ENCODE data around the gene CSN3. TPM values are rescaled to one million over a fixed set of nuclear protein-coding genes. Genes with fewer than 3 reads are reported as not detected.

Gene CSN3
- total RNA-seq, 3 donors from 2014 or later: not detected

DNA sequence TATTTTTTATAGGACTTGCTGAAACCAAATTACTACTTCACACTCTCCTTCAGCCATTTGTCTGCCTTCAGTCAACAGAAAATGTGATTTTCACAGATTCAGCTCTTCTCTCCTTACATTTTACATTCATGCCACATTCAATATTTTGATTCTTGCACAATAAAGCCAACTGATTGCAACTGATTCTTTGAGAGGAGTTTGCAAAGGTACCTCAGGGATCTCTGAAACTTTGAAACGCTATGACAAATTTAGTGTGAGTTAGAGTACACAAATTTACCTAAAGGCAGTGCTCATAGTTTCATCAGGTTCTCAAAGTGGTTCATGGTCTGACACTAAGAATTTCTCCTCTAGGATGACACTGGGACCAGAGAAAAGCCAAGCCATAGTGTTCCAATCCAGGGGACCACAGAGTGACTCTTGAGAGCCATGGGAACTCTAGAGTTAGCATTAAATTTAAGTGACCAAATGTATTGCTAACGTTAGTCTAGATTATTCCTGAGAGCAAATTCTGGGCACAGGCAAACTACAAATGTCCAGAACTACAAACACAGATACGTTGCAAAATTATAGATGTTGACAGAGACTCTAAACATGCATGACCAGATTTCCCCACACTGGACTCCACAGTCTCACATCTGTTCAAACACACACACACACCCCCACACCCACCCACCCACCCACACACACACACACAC lies 9.0 kb downstream of the CSN3 start:
- intact Hi-C loops (cut with DNase I, micrococcal nuclease): no loop called here
- no peak for ATAC-seq

DNA sequence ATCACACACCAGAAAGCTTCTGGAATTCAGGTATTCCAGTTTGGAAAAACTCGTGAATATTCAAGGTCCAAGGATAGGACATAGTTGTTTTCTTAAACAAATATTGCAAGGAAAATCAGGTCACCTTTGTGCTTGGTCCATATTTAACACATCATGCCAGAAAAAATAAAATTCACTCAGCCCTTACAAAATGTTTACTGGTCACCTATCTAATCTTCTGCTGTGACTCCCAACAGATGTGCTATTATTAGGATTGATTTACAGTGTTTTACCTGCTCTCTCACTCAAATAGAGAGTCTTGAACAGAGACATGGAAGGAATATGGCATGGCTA lies 9.5 kb downstream of the CSN3 start:
- DNase-seq (no peak), ATAC-seq (no peak)
- no peaks in the 10 kb centered on the region for H3K4me1 ChIP-seq (ENCODE audit: low read depth)
- H3K36me3 ChIP-seq (ENCODE audit: low read depth): no peaks in the 10 kb centered on the region
- no peaks in the 10 kb centered on the region for H3K9me3 ChIP-seq
- TF ChIP-seq, protein P1, sequence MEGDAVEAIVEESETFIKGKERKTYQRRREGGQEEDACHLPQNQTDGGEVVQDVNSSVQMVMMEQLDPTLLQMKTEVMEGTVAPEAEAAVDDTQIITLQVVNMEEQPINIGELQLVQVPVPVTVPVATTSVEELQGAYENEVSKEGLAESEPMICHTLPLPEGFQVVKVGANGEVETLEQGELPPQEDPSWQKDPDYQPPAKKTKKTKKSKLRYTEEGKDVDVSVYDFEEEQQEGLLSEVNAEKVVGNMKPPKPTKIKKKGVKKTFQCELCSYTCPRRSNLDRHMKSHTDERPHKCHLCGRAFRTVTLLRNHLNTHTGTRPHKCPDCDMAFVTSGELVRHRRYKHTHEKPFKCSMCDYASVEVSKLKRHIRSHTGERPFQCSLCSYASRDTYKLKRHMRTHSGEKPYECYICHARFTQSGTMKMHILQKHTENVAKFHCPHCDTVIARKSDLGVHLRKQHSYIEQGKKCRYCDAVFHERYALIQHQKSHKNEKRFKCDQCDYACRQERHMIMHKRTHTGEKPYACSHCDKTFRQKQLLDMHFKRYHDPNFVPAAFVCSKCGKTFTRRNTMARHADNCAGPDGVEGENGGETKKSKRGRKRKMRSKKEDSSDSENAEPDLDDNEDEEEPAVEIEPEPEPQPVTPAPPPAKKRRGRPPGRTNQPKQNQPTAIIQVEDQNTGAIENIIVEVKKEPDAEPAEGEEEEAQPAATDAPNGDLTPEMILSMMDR (IDR thresholded peaks at IDR 0.05): no peak
- intact Hi-C loops (cut with DNase I, micrococcal nuclease): no loop called here
- H3K4me3 ChIP-seq: no peak overlapping the region

More for the DNA sequence above, 9.0 kb downstream of the CSN3 start:
- no peak for DNase-seq
- no peaks in the 10 kb centered on the region for H3K9me3 ChIP-seq
- H3K36me3 ChIP-seq (ENCODE audit: low read depth): no peaks in the 10 kb centered on the region
- H3K4me1 ChIP-seq (ENCODE audit: low read depth): no peaks in the 10 kb centered on the region
- TF ChIP-seq, protein P1 (IDR thresholded peaks at IDR 0.05): no peak
- H3K4me3 ChIP-seq: no peak overlapping the region

DNA sequence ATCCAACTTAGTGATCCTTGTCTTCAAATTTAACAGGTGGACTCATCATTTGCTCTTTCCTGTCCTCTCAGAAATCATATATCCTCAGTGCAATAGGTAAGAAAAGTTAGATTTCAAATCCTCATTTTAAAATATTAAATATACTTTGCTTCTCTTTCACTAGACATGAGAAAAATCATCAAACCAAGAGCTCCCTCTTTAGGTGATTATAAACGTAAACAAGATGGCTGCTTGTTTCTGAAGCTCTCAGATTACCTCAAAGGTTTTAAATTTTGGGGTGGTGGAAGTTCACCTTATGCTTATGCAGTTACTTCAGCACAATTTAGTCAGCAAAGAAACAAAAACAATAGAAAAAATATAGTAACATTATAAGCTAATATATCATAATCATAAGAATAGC lies 27.3 kb downstream of the CSN3 start:
- H3K9me3 ChIP-seq: no peaks in the 10 kb centered on the region
- TF ChIP-seq, protein P1 (IDR thresholded peaks at IDR 0.05): no peak
- H3K4me1 ChIP-seq (ENCODE audit: low read depth): no peaks in the 10 kb centered on the region
- intact Hi-C loops (cut with DNase I, micrococcal nuclease): no loop called here
- DNase-seq: no peak
- no peak overlapping the region for H3K4me3 ChIP-seq
- H3K36me3 ChIP-seq (ENCODE audit: low read depth): no peaks in the 10 kb centered on the region
- no peak for ATAC-seq

DNA sequence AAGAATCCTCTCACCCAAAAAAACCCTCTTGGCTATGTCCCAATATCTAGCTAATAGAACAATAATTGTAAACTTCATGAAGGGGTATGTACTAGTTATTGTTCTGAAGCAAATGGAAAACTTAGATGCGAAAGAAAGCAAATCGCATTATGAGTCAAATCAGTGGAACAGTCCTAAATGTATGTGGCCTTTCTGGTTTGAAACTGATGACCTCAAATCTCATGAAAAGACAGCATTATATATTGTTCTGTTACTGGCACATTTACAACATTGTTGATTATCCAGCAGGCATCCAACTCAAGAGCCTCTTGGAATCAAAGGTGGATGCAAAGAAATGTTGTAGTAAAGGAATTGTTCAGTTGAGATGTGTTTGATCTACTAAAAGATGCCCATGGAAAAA lies 34.7 kb downstream of the CSN3 start:
- intact Hi-C loops (cut with DNase I, micrococcal nuclease): no loop called here

DNA sequence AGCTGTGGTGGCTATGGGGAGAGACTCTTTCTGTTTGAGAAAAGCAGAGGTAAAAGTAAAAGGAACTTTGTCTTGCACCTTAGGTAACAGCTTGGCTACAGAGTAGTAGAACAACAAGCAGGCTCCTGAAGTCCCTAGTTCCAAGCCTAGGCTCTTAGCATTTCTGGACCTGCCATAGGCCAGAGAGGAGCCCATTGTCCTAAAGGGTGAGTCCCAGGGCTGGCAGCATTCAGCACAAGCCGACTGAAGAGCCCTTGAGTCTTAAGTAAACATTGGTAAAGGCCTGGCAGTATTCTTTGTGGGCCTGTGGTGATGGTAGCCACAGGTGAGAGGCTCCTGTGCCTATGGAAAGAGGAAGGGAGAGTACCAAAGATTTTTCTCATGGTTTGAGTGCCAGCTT lies 38.2 kb downstream of the CSN3 start:
- intact Hi-C loops (cut with DNase I, micrococcal nuclease): no loop called here
- no peaks in the 10 kb centered on the region for H3K4me1 ChIP-seq (ENCODE audit: low read depth)
- TF ChIP-seq, protein P1 (IDR thresholded peaks at IDR 0.05): no peak
- H3K36me3 ChIP-seq (ENCODE audit: low read depth): no peaks in the 10 kb centered on the region
- no peak for ATAC-seq
- DNase-seq: no peak
- H3K4me3 ChIP-seq: no peak overlapping the region
- no peaks in the 10 kb centered on the region for H3K9me3 ChIP-seq

More for the DNA sequence above, 34.7 kb downstream of the CSN3 start:
- Histone ChIP-seq H3K4me3 (no peak overlapping the region), H3K4me1 (ENCODE audit: low read depth) (no peaks in the 10 kb centered on the region), H3K36me3 (ENCODE audit: low read depth) (no peaks in the 10 kb centered on the region), H3K9me3 (no peaks in the 10 kb centered on the region)
- TF ChIP-seq, protein P1 (IDR thresholded peaks at IDR 0.05): no peak
- ATAC-seq: no peak
- DNase-seq: no peak

DNA sequence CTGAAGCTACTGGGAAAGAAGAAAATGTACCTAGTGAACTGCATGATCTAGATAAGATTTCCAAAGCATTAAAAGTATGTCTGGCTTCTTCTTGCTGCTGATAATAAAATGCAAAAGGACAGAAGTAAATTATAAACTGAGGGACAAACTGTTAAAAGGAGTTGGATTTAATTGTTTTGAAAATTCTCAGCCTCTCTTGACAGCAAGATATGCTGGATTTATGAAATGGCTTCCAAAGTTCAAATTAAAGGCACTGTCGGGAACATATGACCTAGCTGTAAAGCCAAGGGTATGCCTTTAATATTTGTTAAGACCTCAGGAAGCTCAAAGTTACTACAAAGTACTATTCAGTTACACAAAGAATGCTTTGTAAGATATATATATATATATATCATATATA lies 46.3 kb downstream of the CSN3 start:
- H3K36me3 ChIP-seq (ENCODE audit: low read depth): no peaks in the 10 kb centered on the region
- intact Hi-C loops (cut with DNase I, micrococcal nuclease): no loop called here
- DNase-seq (no peak), ATAC-seq (no peak)
- TF ChIP-seq, protein P1 (IDR thresholded peaks at IDR 0.05): no peak
- H3K9me3 ChIP-seq: no peaks in the 10 kb centered on the region
- H3K4me3 ChIP-seq: no peak overlapping the region
- H3K4me1 ChIP-seq (ENCODE audit: low read depth): no peaks in the 10 kb centered on the region
